GM12878 (cell line): ENCODE data around the gene ICA1. TPM values are rescaled to one million over a fixed set of nuclear protein-coding genes. Genes with fewer than 3 reads are reported as not detected.
A peak's percentile ranks its signal among the peaks of the same experiment; 100 is the strongest.

ENCODE experiments used
- BRCA1 ChIP-seq: IDR thresholded peaks from 2 replicates; pipeline ENCODE4 v1.6.1; 2011; ENCODE audit warnings: low read depth, low read length, improper control_type of control experiment
- CBX5 ChIP-seq: sonication (generic); IDR thresholded peaks from 2 replicates; pipeline ENCODE4 v1.6.1; 2016; ENCODE audit warnings: low read depth, moderate library complexity, mild to moderate bottlenecking, inconsistent platforms
- EED ChIP-seq: sonication (generic); IDR thresholded peaks from 2 replicates; pipeline ENCODE4 v1.6.1; 2016; ENCODE audit warnings: antibody characterized with exemption, low read depth
- EGR1 ChIP-seq, 2 experiments: IDR thresholded peaks; 1 replicate in 1 of 2; 2 replicates in 1 of 2; pipeline ENCODE4 v1.6.1; 2011 to 2012; ENCODE audit warnings: low read depth in 2 of 2, low read length in 2 of 2, borderline replicate concordance in 1 of 2, mild to moderate bottlenecking in 1 of 2, moderate library complexity in 1 of 2
- FOS ChIP-seq: IDR thresholded peaks from 3 replicates; pipeline ENCODE4 v1.6.1; 2011; ENCODE audit warnings: borderline replicate concordance; ENCODE audit not compliant: insufficient read length; ENCODE audit errors: extremely low read depth
- GATAD2B ChIP-seq: fragments of 450-650 bp; conservative IDR thresholded peaks from 2 replicates; pipeline ENCODE4 v1.6.1; 2017; ENCODE audit warnings: low read depth, mild to moderate bottlenecking, moderate library complexity
- JUND ChIP-seq: IDR thresholded peaks from 2 replicates; pipeline ENCODE4 v1.6.1; 2012; ENCODE audit warnings: low read depth, mild to moderate bottlenecking, low read length, improper control_type of control experiment, moderate library complexity
- NFIC ChIP-seq: IDR thresholded peaks from 2 replicates; pipeline ENCODE4 v1.6.1; 2012; ENCODE audit warnings: low read depth, mild to moderate bottlenecking, inconsistent platforms, low read length, moderate library complexity
- PAX5 ChIP-seq: IDR thresholded peaks from 2 replicates; pipeline ENCODE4 v1.6.1; 2011; ENCODE audit warnings: low read depth, low read length, borderline replicate concordance
- PKNOX1 ChIP-seq: fragments of 450-650 bp; IDR thresholded peaks from 2 replicates; pipeline ENCODE4 v1.6.1; 2016; ENCODE audit warnings: mild to moderate bottlenecking
- PML ChIP-seq: IDR thresholded peaks from 2 replicates; pipeline ENCODE4 v1.6.1; 2012; ENCODE audit warnings: low read length, inconsistent platforms
- POU2F2 ChIP-seq: IDR thresholded peaks from 3 replicates; pipeline ENCODE4 v1.6.1; 2011; ENCODE audit warnings: low read depth, mild to moderate bottlenecking, low read length, borderline replicate concordance
- SIX5 ChIP-seq: IDR thresholded peaks from 2 replicates; pipeline ENCODE4 v1.6.1; 2011; ENCODE audit warnings: mild to moderate bottlenecking, low read depth, low read length, moderate library complexity; ENCODE audit not compliant: severe bottlenecking
- SP1 ChIP-seq: IDR thresholded peaks from one replicate; pipeline ENCODE4 v1.6.1; 2011; ENCODE audit warnings: low read depth, low read length
- TARDBP ChIP-seq: IDR thresholded peaks from 2 replicates; pipeline ENCODE4 v1.6.1; 2016; ENCODE audit warnings: borderline replicate concordance
- TCF12 ChIP-seq: IDR thresholded peaks from 2 replicates; pipeline ENCODE4 v1.6.1; 2011; ENCODE audit warnings: low read depth, mild to moderate bottlenecking, low read length
- ZBTB11 ChIP-seq: fragments of 450-650 bp; formaldehyde crosslinking; IDR thresholded peaks from 2 replicates; pipeline ENCODE4 v1.5.0; 2022; ENCODE audit warnings: mild to moderate bottlenecking, missing genetic modification characterization
- ZBTB33 ChIP-seq: fragments of 450-650 bp; IDR thresholded peaks from 2 replicates; pipeline ENCODE4 v1.6.1; 2017; ENCODE audit warnings: mild to moderate bottlenecking
- ZNF622 ChIP-seq: fragments of 450-650 bp; IDR thresholded peaks from 2 replicates; pipeline ENCODE4 v1.6.1; 2017; ENCODE audit warnings: mild to moderate bottlenecking, inconsistent platforms
- ZNF687 ChIP-seq: fragments of 450-650 bp; IDR thresholded peaks from 2 replicates; pipeline ENCODE4 v1.6.1; 2017; ENCODE audit warnings: mild to moderate bottlenecking, moderate library complexity
- polyA plus RNA-seq, 11 experiments: library from polyadenylated mRNA; depleted of rRNA in 4 of 11; unstranded in 6 of 11; stranded (reverse) in 5 of 11; fragments of >200 nt; fragmentation: Nextera tagmentation in 4 of 11; fragmentation: Illumina TruSeq in 1 of 11; extraction: Ambion mirVana in 4 of 11; extraction: Trizol in 1 of 11; gene quantifications; 1 replicate in 1 of 11; 2 replicates in 10 of 11; pipeline versions ENCODE4 v1.2.1 to v1.2.3, GENCODE V29; 2011 to 2016; ENCODE audit warnings: inconsistent platforms in 2 of 11, missing spikeins in 2 of 11, low read depth in 1 of 11
- total RNA-seq, 4 experiments: library from RNA; depleted of rRNA in 3 of 4; stranded (reverse); fragments of >200 nt in 3 of 4; fragmentation: Illumina TruSeq in 1 of 4; extraction: Trizol in 1 of 4; gene quantifications; 2 replicates each; pipeline versions ENCODE4 v1.2.1 to v1.2.3, GENCODE V29; 2013 to 2021

The ICA1 gene
- total and polyA plus RNA-seq, 10 of the 15 experiments (the other 5 are each of a cell fraction or from before 2014, with no cell fraction given) = 1.3 to 35.1 (median 3.3) TPM

- TF ChIP-seq ZBTB11 (CRISPR knock-in tag) (no peak; the same call in 1 of the 2 replicates), SIX5 (no peak), PML (peak; percentile 47), TCF12 (0 out of 2 replicates have a peak, but pooled peaks have one; percentile 60), CBX5 (no peak), NFIC (peak; percentile 82; the same call in 1 of the 2 replicates), FOS (no peak), EGR1 (IDR thresholded peaks at IDR 0.05; ENCODE audit: borderline replicate concordance in 1 of 2, low read depth in 2 of 2, low read length in 2 of 2) (no peak), POU2F2 (peak; percentile 65; the same call in 2 of the 3 replicates), SP1 (peak; percentile 18), ZBTB33 (no peak), TARDBP (no peak), GATAD2B (peak; percentile 86; the same call in 1 of the 2 replicates), JUND (0 out of 2 replicates have a peak, but pooled peaks have one; percentile 29), ZNF687 (peak; percentile 93), PAX5 (peak; percentile 72), EED (peak; percentile 85; the same call in 1 of the 2 replicates), PKNOX1 (peak; percentile 61; the same call in 1 of the 2 replicates), BRCA1 (no peak), ZNF622 (no peak)
These were observed 85.4 kb downstream of the ICA1 start (continued) for GRCh38 chr7:8176370-8177081.
